Adipocyte (in vitro differentiated cells): ENCODE measurements around the gene TAF11L7.
"Not testable (repeated sequence)": the region's sequence is repeated elsewhere in the genome, so short reads cannot be mapped to it uniquely, and the experiment has no call there.

ENCODE experiments used
- DNase-seq: peaks from one replicate; pipeline ENCODE4 v3.0.0-alpha.2; 2015; ENCODE audit warnings: low read depth
- H3K27me3 ChIP-seq: replicated peaks from 2 replicates; pipeline ENCODE4 v1.7.0; 2013; ENCODE audit warnings: mild to moderate bottlenecking, low read length, moderate library complexity; ENCODE audit not compliant: control insufficient read depth, insufficient read depth
- H3K36me3 ChIP-seq: 2 replicates; pipeline ENCODE4 v1.7.0; 2013; ENCODE audit warnings: low read length, mild to moderate bottlenecking, moderate library complexity; ENCODE audit not compliant: control insufficient read depth, insufficient read depth, severe bottlenecking
- H3K4me1 ChIP-seq: 2 replicates; pipeline ENCODE4 v1.7.0; 2013; ENCODE audit warnings: mild to moderate bottlenecking, low read length, moderate library complexity; ENCODE audit not compliant: control insufficient read depth, insufficient read depth
- H3K4me3 ChIP-seq: 2 replicates; pipeline ENCODE4 v1.7.0; 2013; ENCODE audit warnings: mild to moderate bottlenecking, low read length, moderate library complexity
- H3K9ac ChIP-seq: 2 replicates; pipeline ENCODE4 v1.7.0; 2013; ENCODE audit warnings: mild to moderate bottlenecking, low read length, moderate library complexity
- H3K9me3 ChIP-seq: 2 replicates; pipeline ENCODE4 v1.7.0; 2013; ENCODE audit warnings: mild to moderate bottlenecking, low read length, moderate library complexity; ENCODE audit not compliant: control insufficient read depth

The TAF11L7 gene

DNA sequence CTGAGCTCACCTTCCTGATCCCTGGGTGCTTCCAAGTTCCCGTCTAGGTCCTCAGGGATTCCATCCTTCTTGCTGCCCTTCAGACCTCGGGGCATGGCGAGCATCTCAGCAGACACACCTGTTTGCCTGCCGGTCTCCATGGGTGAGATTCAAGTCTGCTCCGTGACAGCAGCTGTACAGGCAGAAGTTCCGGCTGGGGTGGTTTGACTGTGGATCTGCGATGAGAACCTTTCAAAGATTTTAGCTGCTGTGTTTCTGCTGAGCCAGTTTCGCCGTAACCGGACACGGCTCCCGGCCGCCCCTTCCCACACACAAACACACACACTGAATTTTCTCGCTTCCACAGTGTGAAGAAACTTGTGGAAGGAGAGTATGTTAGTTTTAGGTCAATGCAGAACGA is 8.7 kb upstream of the TAF11L7 start, which contains the start of gene TAF11L9:
Gene TAF11L9, minus strand, starts transcription at position 140 of the 400 bp plus-strand sequence.
- not testable (repeated sequence) for H3K27me3 ChIP-seq, H3K9me3 ChIP-seq, H3K9ac ChIP-seq, H3K4me3 ChIP-seq, H3K36me3 ChIP-seq, H3K4me1 ChIP-seq, DNase-seq

DNA sequence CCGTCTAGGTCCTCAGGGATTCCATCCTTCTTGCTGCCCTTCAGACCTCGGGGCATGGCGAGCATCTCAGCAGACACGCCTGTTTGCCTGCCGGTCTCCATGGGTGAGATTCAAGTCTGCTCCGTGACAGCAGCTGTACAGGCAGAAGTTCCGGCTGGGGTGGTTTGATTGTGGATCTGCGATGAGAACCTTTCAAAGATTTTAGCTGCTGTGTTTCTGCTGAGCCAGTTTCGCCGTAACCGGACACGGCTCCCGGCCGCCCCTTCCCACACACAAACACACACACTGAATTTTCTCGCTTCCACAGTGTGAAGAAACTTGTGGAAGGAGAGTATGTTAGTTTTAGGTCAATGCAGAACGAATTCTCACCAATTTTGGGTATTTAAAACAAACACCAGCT is 5.3 kb upstream of the TAF11L7 start, which contains the start of gene TAF11L8:
Gene TAF11L8, minus strand, starts transcription at position 101 of the 400 bp plus-strand sequence.
- not testable (repeated sequence) for H3K27me3 ChIP-seq, H3K4me3 ChIP-seq, H3K9me3 ChIP-seq, H3K9ac ChIP-seq, H3K4me1 ChIP-seq, H3K36me3 ChIP-seq, DNase-seq
